Muscle layer of duodenum (tissue), 2 donors: ENCODE measurements around the gene LRMDA.
"Not testable (repeated sequence)": the region's sequence is repeated elsewhere in the genome, so short reads cannot be mapped to it uniquely, and the experiment has no call there.

Source experiments
- H3K27ac ChIP-seq: one replicate; pipeline ENCODE4 v1.7.0; 2013; ENCODE audit warnings: mild to moderate bottlenecking, low read length
- H3K27me3 ChIP-seq: one replicate; pipeline ENCODE4 v1.7.0; 2013; ENCODE audit warnings: low read depth, mild to moderate bottlenecking, control low read depth, low read length
- H3K36me3 ChIP-seq, 2 donors: one replicate each; pipeline ENCODE4 v1.7.0; 2013; ENCODE audit warnings: low read length in 2 of 2, control low read depth in 1 of 2, mild to moderate bottlenecking in 1 of 2; ENCODE audit not compliant: insufficient read depth in 2 of 2, control insufficient read depth in 1 of 2
- H3K4me1 ChIP-seq, 2 donors: one replicate each; pipeline ENCODE4 v1.7.0; 2013; ENCODE audit warnings: low read length in 2 of 2, mild to moderate bottlenecking in 2 of 2, control low read depth in 1 of 2, moderate library complexity in 1 of 2; ENCODE audit not compliant: insufficient read depth in 2 of 2, control insufficient read depth in 1 of 2
- H3K4me3 ChIP-seq, 2 donors: one replicate each; pipeline ENCODE4 v1.7.0; 2013; ENCODE audit warnings: low read length in 2 of 2, low read depth in 1 of 2, mild to moderate bottlenecking in 1 of 2
- H3K9me3 ChIP-seq, 2 donors: one replicate each; pipeline ENCODE4 v1.7.0; 2013; ENCODE audit warnings: low read length in 2 of 2, control low read depth in 1 of 2, mild to moderate bottlenecking in 1 of 2; ENCODE audit not compliant: control insufficient read depth in 1 of 2
- donor health status: healthy.

LRMDA gene

GRCh38 chr10:76055963-76056362 is 624.5 kb downstream of the LRMDA start:
- H3K27ac ChIP-seq, result no peak overlapping the region
- no peak overlapping the region for H3K4me3 ChIP-seq
- H3K36me3 ChIP-seq, result peaks cover 0 to 4% of the 10 kb centered on the region in 2 donors
- H3K4me1 ChIP-seq, result peaks cover under 1 to 2% of the 10 kb centered on the region in 2 donors
- H3K9me3 ChIP-seq, result peaks cover 0 to 4% of the 10 kb centered on the region in 2 donors
- no peaks in the 10 kb centered on the region for H3K27me3 ChIP-seq

DNA sequence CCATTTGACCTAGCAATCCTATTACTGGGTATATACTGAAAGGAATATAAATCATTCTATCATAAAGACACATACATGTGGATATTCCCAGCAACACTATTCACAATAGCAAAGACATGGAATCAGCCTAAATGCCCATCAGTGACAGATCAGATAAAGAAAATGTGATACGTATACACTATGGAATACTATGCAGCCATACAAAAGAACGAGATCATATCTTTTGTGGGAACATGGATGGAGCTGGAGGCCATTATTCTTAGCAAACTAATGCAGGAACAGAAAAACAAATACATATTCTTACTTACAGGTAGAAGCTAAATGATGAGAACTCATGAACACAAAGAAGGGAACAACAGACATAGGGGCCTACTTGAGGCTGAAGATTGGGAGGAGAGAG is 629.6 kb downstream of the LRMDA start:
- not testable (repeated sequence) for H3K27me3 ChIP-seq, H3K9me3 ChIP-seq, H3K4me3 ChIP-seq, H3K27ac ChIP-seq, H3K4me1 ChIP-seq, H3K36me3 ChIP-seq

DNA sequence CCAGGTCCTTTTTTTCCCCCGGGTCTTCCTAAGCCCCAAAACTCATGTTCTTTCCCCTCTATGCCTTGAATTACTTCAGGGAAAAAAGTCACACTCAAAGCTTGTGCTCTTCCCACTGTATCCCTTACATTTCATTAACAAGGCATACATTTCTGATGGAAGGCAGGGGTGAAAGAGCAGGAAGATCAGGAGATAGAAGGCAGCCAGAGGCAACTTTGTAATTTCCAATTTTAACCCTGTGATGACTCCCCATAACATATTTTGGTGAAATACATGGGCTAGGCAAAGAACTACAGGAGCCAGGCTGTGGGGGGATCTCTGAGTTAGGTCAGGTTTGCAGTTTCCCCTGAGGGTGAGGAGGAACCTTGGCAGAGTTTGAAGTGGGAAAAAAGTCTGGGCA is 635.0 kb downstream of the LRMDA start:
- H3K4me3 ChIP-seq, result no peak overlapping the region
- no peak overlapping the region for H3K27ac ChIP-seq
- no peaks in the 10 kb centered on the region for H3K4me1 ChIP-seq
- H3K36me3 ChIP-seq, result no peaks in the 10 kb centered on the region
- H3K9me3 ChIP-seq, result no peaks in the 10 kb centered on the region
- H3K27me3 ChIP-seq, result no peaks in the 10 kb centered on the region

DNA sequence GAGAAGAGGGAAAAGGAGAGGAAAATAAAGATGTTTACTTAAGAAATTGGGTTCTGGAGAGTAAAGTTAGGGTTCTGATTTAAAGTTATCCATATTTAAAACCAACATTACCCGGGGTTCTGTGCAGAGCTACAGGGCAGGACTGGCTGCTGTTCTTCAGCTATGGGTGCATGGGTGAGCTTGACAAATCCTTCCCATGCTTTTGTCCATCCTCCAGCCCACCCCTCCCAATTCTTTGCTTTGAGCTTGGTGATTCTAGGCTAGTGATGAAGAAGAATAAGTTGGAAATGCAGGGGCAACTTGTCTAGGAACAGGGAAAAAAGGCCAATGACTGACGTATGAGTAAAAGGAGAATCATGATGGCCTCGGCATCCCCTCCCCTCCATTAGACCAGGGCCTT is 636.0 kb downstream of the LRMDA start:
- Histone ChIP-seq H3K4me3 (no peak overlapping the region), H3K36me3 (no peaks in the 10 kb centered on the region), H3K27ac (no peak overlapping the region), H3K9me3 (no peaks in the 10 kb centered on the region), H3K4me1 (no peaks in the 10 kb centered on the region), H3K27me3 (no peaks in the 10 kb centered on the region)

GRCh38 chr10:76068856-76069255 is 637.4 kb downstream of the LRMDA start:
- H3K27me3 ChIP-seq, result no peaks in the 10 kb centered on the region
- H3K9me3 ChIP-seq, result no peaks in the 10 kb centered on the region
- H3K4me3 ChIP-seq, result no peak overlapping the region
- no peaks in the 10 kb centered on the region for H3K4me1 ChIP-seq
- H3K27ac ChIP-seq, result no peak overlapping the region
- no peaks in the 10 kb centered on the region for H3K36me3 ChIP-seq

GRCh38 chr10:76070916-76071315 is 639.5 kb downstream of the LRMDA start:
- no peaks in the 10 kb centered on the region for H3K4me1 ChIP-seq
- H3K27ac ChIP-seq, result no peak overlapping the region
- H3K36me3 ChIP-seq, result no peaks in the 10 kb centered on the region
- H3K9me3 ChIP-seq, result no peaks in the 10 kb centered on the region
- H3K4me3 ChIP-seq, result no peak overlapping the region
- H3K27me3 ChIP-seq, result no peaks in the 10 kb centered on the region

DNA sequence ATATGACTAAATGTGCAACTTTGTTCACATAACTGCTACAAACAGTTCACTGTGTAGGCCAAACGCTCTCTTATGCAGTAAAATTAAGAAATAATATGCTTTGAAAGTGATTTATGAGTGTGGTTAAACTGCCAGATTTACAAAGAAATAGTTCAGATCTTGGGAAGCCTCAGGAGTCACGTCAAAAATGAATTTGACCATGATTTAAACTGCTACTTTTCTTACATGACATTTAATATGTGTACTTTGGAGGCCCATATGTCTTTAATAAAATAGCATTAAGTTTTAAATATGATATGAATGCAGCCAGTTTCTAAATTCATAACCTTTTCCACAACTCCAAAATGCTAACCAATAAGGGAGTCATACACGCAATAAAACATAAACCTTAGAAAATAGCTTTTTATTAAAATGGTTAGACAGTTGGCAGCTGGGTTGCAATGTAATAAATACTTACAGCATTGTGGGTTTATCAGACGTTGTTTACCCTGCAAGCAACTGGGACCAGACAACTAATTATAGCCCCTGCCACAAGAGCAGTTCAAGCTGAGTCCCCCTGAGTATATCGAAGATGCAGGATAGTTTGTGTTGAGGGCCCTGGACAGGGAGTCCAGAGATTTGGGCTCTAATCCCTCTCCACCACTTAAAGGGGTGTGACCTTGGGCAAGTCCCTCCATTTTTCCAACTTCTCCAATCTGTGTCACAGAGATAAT is 640.4 kb downstream of the LRMDA start:
- no peak overlapping the region for H3K27ac ChIP-seq

GRCh38 chr10:76072384-76072783 is 641.0 kb downstream of the LRMDA start:
- no peaks in the 10 kb centered on the region for H3K4me1 ChIP-seq
- no peaks in the 10 kb centered on the region for H3K27me3 ChIP-seq
- no peak overlapping the region for H3K4me3 ChIP-seq
- no peaks in the 10 kb centered on the region for H3K36me3 ChIP-seq
- no peaks in the 10 kb centered on the region for H3K9me3 ChIP-seq
- H3K27ac ChIP-seq, result no peak overlapping the region

More for the DNA sequence above, 640.4 kb downstream of the LRMDA start:
- no peaks in the 10 kb centered on the region for H3K9me3 ChIP-seq
- H3K36me3 ChIP-seq, result no peaks in the 10 kb centered on the region
- H3K4me1 ChIP-seq, result no peaks in the 10 kb centered on the region
- H3K4me3 ChIP-seq, result no peak overlapping the region
- H3K27me3 ChIP-seq, result no peaks in the 10 kb centered on the region

DNA sequence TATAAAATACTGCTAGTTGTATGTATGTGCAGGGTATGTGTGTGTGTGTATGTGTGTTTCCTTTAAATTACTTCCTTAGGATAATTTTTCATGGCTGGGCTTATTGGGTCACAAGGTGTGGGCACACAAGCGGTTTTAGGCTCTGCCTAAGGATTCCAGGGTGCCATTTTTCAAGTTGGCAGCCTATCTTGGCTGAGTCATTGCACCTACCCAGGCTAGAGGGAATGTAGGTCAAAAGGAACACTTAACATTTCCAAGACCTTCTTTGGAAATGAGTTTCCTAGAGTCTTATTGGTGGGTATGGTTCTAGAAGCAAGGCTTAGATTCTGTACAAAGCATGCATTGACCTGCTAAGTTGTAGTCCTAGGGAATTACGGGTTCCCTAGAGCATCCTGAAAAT is 642.1 kb downstream of the LRMDA start:
- no peaks in the 10 kb centered on the region for H3K27me3 ChIP-seq

DNA sequence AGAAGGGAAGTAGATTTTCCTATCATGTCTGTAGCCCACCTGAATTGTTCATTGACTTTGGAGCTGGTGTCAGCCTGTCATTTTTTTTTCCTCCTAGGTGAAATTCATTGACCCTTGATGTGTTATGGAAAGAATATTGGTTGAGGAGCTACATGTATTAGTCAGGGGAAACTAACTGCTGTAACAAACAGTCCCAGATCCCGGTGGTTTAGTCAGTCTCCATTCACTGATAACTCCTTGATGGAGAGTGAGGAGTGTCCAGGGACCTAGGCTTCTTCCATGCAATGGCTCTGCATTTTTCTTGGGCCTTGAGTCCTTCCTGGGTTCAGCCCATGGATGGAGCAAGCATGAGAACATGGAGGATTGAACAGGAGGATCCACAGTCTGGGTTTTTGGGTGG is 643.2 kb downstream of the LRMDA start:
- Histone ChIP-seq H3K36me3 (no peaks in the 10 kb centered on the region), H3K4me1 (no peaks in the 10 kb centered on the region), H3K27ac (no peak overlapping the region)

More for the DNA sequence above, 642.1 kb downstream of the LRMDA start:
- Histone ChIP-seq H3K9me3 (no peaks in the 10 kb centered on the region), H3K4me3 (no peak overlapping the region), H3K36me3 (no peaks in the 10 kb centered on the region), H3K27ac (no peak overlapping the region), H3K4me1 (no peaks in the 10 kb centered on the region)

GRCh38 chr10:76080451-76080850 is 649.0 kb downstream of the LRMDA start:
- Histone ChIP-seq H3K4me1 (peaks cover 0 to 6% of the 10 kb centered on the region in 2 donors), H3K9me3 (no peaks in the 10 kb centered on the region), H3K27me3 (no peaks in the 10 kb centered on the region), H3K27ac (no peak overlapping the region), H3K36me3 (no peaks in the 10 kb centered on the region), H3K4me3 (no peak overlapping the region)

More for the DNA sequence above, 643.2 kb downstream of the LRMDA start:
- H3K27me3 ChIP-seq, result no peaks in the 10 kb centered on the region
- H3K9me3 ChIP-seq, result no peaks in the 10 kb centered on the region
- no peak overlapping the region for H3K4me3 ChIP-seq

GRCh38 chr10:76080991-76081390 is 649.6 kb downstream of the LRMDA start:
- Histone ChIP-seq H3K4me1 (peaks cover 0 to 11% of the 10 kb centered on the region in 2 donors), H3K4me3 (no peak overlapping the region), H3K36me3 (no peaks in the 10 kb centered on the region), H3K27me3 (no peaks in the 10 kb centered on the region), H3K9me3 (no peaks in the 10 kb centered on the region), H3K27ac (no peak overlapping the region)
